ENCODE measurements around the gene MLPH. TPM values are rescaled to one million over a fixed set of nuclear protein-coding genes. Genes with fewer than 3 reads are reported as not detected.

The MLPH gene
- total RNA-seq, 1 experiment from 2014 or later: 27.1 TPM

DNA sequence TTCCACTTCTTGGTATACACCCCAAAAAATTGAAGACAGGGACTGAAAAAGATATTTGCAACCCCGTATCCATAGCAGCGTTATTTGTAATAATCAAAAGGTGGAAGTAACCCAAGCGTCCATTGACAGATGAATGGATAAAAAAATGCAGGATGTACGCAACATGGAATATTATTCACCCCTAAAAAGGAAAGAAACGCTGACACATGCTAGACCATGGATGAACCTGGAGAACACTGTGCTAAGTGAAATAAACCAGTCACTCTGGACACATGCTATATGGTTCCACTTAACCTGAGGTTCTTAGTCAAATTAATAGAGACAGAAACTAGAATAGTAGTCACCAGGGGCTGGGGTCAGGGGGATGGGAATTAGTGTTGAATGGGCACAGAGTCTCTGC is 40.7 kb downstream of the MLPH start:
- Mint-ChIP-seq H3K27ac (ENCODE audit: low read depth, unreplicated experiment) (no peak overlapping the region), H3K9me3 (ENCODE audit: unreplicated experiment) (no peaks in the 10 kb centered on the region), H3K4me1 (ENCODE audit: insufficient read depth, unreplicated experiment) (no peaks in the 10 kb centered on the region), H3K4me3 (ENCODE audit: unreplicated experiment) (no peak overlapping the region), H3K27me3 (ENCODE audit: insufficient read depth, unreplicated experiment) (no peaks in the 10 kb centered on the region), H3K36me3 (ENCODE audit: insufficient read depth, unreplicated experiment) (peaks cover 14% of the 10 kb centered on the region)
- DNase-seq (ENCODE audit: unreplicated experiment): no peak
- no peak for TF ChIP-seq CTCF (IDR thresholded peaks at IDR 0.05; ENCODE audit: unreplicated experiment)
- POLR2A ChIA-PET: no interaction called here
- intact Hi-C loops (cut with micrococcal nuclease): no loop called here
- BruUV-seq (replicated peaks): no TSS peak
- CTCF ChIA-PET: interaction anchor here (0.6 to 2.0 kb wide), 3 partner anchors 43 to 176 kb away, joined by 3 to 6 read pairs (median 3); no protein-coding TSS in a partner anchor

GRCh38 chr2:237529452-237530402 is 42.7 kb downstream of the MLPH start:
- Mint-ChIP-seq H3K27ac (ENCODE audit: low read depth, unreplicated experiment) (no peak overlapping the region), H3K27me3 (ENCODE audit: insufficient read depth, unreplicated experiment) (no peaks in the 10 kb centered on the region), H3K9me3 (ENCODE audit: unreplicated experiment) (no peaks in the 10 kb centered on the region), H3K4me3 (ENCODE audit: unreplicated experiment) (no peak overlapping the region), H3K4me1 (ENCODE audit: insufficient read depth, unreplicated experiment) (no peaks in the 10 kb centered on the region), H3K36me3 (ENCODE audit: insufficient read depth, unreplicated experiment) (peaks cover 23% of the 10 kb centered on the region)
- no peak for TF ChIP-seq CTCF (IDR thresholded peaks at IDR 0.05; ENCODE audit: unreplicated experiment)
- no peak for DNase-seq (ENCODE audit: unreplicated experiment)
- CTCF ChIA-PET: interaction anchor here (0.6 to 2.1 kb wide), 5 partner anchors 8 to 110 kb away, joined by 3 to 14 read pairs (median 4); no protein-coding TSS in a partner anchor
- intact Hi-C loops (cut with micrococcal nuclease): no loop called here
- BruUV-seq (replicated peaks): no TSS peak
- POLR2A ChIA-PET: no interaction called here

DNA sequence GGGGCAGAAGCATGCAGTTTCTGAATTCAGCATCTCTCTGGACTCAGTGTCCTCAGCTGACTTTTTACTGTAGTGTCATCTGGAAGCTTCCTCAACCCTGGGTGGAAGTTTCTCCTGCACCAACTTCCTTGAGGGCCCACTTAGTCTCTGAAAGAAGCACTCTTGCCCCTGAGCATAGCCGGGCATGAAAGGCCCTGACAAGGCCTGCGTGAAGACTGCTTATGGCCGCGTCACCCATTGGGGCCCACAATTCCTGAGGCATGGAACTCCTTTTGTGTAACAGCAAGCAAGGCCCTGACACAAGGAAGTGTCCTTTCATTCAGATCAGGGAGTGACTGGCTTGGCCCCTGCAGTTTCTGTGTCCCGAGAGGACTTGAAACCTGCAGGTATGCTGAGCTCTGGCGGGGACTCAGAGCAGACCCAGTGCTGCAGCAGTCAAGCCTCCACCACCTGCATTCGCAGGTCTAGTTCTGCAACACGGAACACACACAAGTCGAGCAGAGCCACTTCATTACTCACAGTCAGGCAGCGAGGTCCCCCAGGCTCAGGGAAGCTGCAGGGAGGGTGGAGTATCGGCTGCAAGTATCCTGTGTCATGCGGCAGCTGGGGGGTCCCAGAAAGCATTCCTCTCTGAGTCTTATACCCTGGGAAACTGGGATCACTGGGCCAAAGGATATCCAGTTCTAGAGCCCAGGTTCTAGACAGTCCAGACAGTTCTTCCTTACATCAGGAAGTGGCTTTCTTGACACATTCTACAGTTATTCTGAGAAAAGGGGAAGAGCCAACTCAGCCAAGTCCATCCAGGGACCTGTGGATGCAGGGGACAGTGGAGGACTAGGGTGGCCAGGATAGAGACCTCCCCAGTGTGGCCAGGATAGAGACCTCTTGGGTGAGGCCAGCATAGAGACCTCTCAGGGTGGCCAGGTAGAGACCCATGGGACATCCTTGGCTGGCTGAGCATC is 43.7 kb downstream of the MLPH start:
- no peak for TF ChIP-seq CTCF (IDR thresholded peaks at IDR 0.05; ENCODE audit: unreplicated experiment)
- ChIA-PET CTCF (interaction anchor here (2.6 kb wide), 1 partner anchor 18 kb away, joined by 19 read pairs; no protein-coding TSS in a partner anchor), POLR2A (no interaction called here)

More for the DNA sequence above, 43.7 kb downstream of the MLPH start:
- no peaks in the 10 kb centered on the region for H3K27me3 Mint-ChIP-seq (ENCODE audit: insufficient read depth, unreplicated experiment)
- DNase-seq (ENCODE audit: unreplicated experiment): no peak
- H3K36me3 Mint-ChIP-seq (ENCODE audit: insufficient read depth, unreplicated experiment): peaks cover 23% of the 10 kb centered on the region
- no peak overlapping the region for H3K27ac Mint-ChIP-seq (ENCODE audit: low read depth, unreplicated experiment)
- no peak overlapping the region for H3K4me3 Mint-ChIP-seq (ENCODE audit: unreplicated experiment)
- intact Hi-C loops (cut with micrococcal nuclease): no loop called here
- BruUV-seq (replicated peaks): no TSS peak
- no peaks in the 10 kb centered on the region for H3K9me3 Mint-ChIP-seq (ENCODE audit: unreplicated experiment)
- no peaks in the 10 kb centered on the region for H3K4me1 Mint-ChIP-seq (ENCODE audit: insufficient read depth, unreplicated experiment)
